HepG2 (cell line): ENCODE data around the gene HPRT1. TPM values are rescaled to one million over a fixed set of nuclear protein-coding genes. Genes with fewer than 3 reads are reported as not detected.

Experiments
- ATAC-seq: fragments of 200-7000 bp; cut with Tn5 transposase; 3 replicates; pipeline ENCODE4 v1.9.1; 2020; ENCODE audit warnings: mild to moderate bottlenecking, moderate library complexity
- BruUV-seq: library from RNA; stranded (reverse); fragments of 400-500 nt; replicated peaks from 2 replicates; lab custom pipeline; 2021; lab: Mats Ljungman, UMichigan
- CTCF ChIA-PET: fragments of 300-600 bp; formaldehyde crosslinking; extraction: SDS; loops from one replicate; lab custom pipeline; 2021; ENCODE audit warnings: low total read pairs, inconsistent platforms, low intra/inter-chr PET ratio; lab: Yijun Ruan, JAX
- POLR2A ChIA-PET: fragments of 350-600 bp; sonication (Branson Sonifier 250); formaldehyde crosslinking; loops from one replicate; lab custom pipeline; 2020; ENCODE audit warnings: antibody characterized with exemption, inconsistent platforms; lab: Yijun Ruan, JAX
- DNase-seq: peaks from one replicate; pipeline ENCODE4 v3.0.0-alpha.2; 2015; ENCODE audit warnings: low spot score
- FAIRE-seq: peaks from 3 replicates; lab custom pipeline; 2011; peaks lifted over from hg19 to GRCh38; lab: Jason Lieb, UNC
- H2AFZ ChIP-seq: one replicate; pipeline ENCODE4 v1.6.1; 2011; ENCODE audit warnings: low read length, inconsistent platforms
- H3K27ac ChIP-seq: fragments of 300-600 bp; 3 replicates; pipeline ENCODE4 v1.8.0; 2011; ENCODE audit warnings: mixed run types, mild to moderate bottlenecking, mixed read lengths, low read length, inconsistent platforms; ENCODE audit not compliant: insufficient read depth; ENCODE audit errors: extremely low read length
- H3K27me3 ChIP-seq, 2 experiments: fragments of 200-600 bp in 1 of 2; 2 replicates in 1 of 2; 3 replicates in 1 of 2; pipeline versions ENCODE4 v1.6.0 to v1.8.0; 2011; ENCODE audit warnings: low read length in 2 of 2, mild to moderate bottlenecking in 2 of 2, moderate library complexity in 2 of 2, inconsistent platforms in 1 of 2; ENCODE audit not compliant: insufficient read depth in 2 of 2, control insufficient read depth in 1 of 2
- H3K36me3 ChIP-seq, 2 experiments: fragments of 200-600 bp in 1 of 2; replicated peaks in 1 of 2; 2 replicates in 1 of 2; 3 replicates in 1 of 2; pipeline versions ENCODE4 v1.5.1 to v1.8.0; 2011; ENCODE audit warnings: low read length in 2 of 2, inconsistent platforms in 1 of 2; ENCODE audit not compliant: insufficient read depth in 2 of 2, control insufficient read depth in 1 of 2
- H3K4me1 ChIP-seq: 2 replicates; pipeline ENCODE4 v1.5.1; 2012; ENCODE audit warnings: low read length, inconsistent platforms; ENCODE audit not compliant: insufficient read depth
- H3K4me2 ChIP-seq: 2 replicates; pipeline ENCODE4 v1.6.0; 2011; ENCODE audit warnings: low read depth, low read length, inconsistent platforms
- H3K4me3 ChIP-seq, 3 experiments: fragments of 200-600 bp in 1 of 3; sonication (generic), shearing (Covaris generic) in 1 of 3; replicated peaks in 1 of 3; 2 replicates each; pipeline ENCODE4 v1.5.1; 2011 to 2016; ENCODE audit warnings: low read length in 3 of 3, inconsistent platforms in 2 of 3, low read depth in 2 of 3, mild to moderate bottlenecking in 2 of 3, control low read depth in 1 of 3, mixed read lengths in 1 of 3; ENCODE audit not compliant: insufficient read depth in 1 of 3
- H3K79me2 ChIP-seq: one replicate; pipeline ENCODE4 v1.6.1; 2011; ENCODE audit warnings: low read length, inconsistent platforms; ENCODE audit not compliant: insufficient read depth
- H3K9ac ChIP-seq: 2 replicates; pipeline ENCODE4 v1.6.0; 2011; ENCODE audit warnings: mild to moderate bottlenecking, low read depth, low read length, inconsistent platforms; ENCODE audit not compliant: insufficient read depth
- H3K9me3 ChIP-seq: 2 replicates; pipeline ENCODE4 v1.5.1; 2012; ENCODE audit warnings: mild to moderate bottlenecking, low read length
- H4K20me1 ChIP-seq: 2 replicates; pipeline ENCODE4 v1.6.0; 2011; ENCODE audit warnings: inconsistent platforms, mild to moderate bottlenecking, low read length, moderate library complexity; ENCODE audit not compliant: insufficient read depth
- HOXA7 ChIP-seq: sonication (generic); formaldehyde crosslinking; IDR thresholded peaks from 2 replicates; pipeline ENCODE4 v1.8.1; 2022; ENCODE audit warnings: mild to moderate bottlenecking, missing genetic modification reagents, moderate library complexity
- MLX ChIP-seq: IDR thresholded peaks from 2 replicates; pipeline ENCODE4 v1.6.1; 2016
- POGZ ChIP-seq: sonication (generic); formaldehyde crosslinking; IDR thresholded peaks from 2 replicates; pipeline ENCODE4 v1.4.0; 2020; ENCODE audit warnings: mild to moderate bottlenecking, missing genetic modification reagents
- SOX6 ChIP-seq, 2 experiments: fragments of 450-650 bp in 1 of 2; sonication (generic) in 1 of 2; formaldehyde crosslinking in 1 of 2; IDR thresholded peaks; 2 replicates each; pipeline versions ENCODE4 v1.4.0 to v1.6.1; 2017 to 2020; ENCODE audit warnings: antibody characterized with exemption in 1 of 2, mild to moderate bottlenecking in 1 of 2, missing genetic modification reagents in 1 of 2
- SRY ChIP-seq: sonication (generic); formaldehyde crosslinking; IDR thresholded peaks from 2 replicates; pipeline ENCODE4 v1.8.0; 2022; ENCODE audit warnings: mild to moderate bottlenecking, missing genetic modification reagents
- TBP ChIP-seq: sonication (generic); formaldehyde crosslinking; IDR thresholded peaks from 2 replicates; pipeline ENCODE4 v1.5.0; 2020; ENCODE audit warnings: missing genetic modification reagents
- TGIF2 ChIP-seq: IDR thresholded peaks from 2 replicates; pipeline ENCODE4 v1.6.1; 2016; ENCODE audit warnings: control low read depth, missing compliant biosample characterization
- ZBTB46 ChIP-seq: sonication (generic); formaldehyde crosslinking; IDR thresholded peaks from 2 replicates; pipeline ENCODE4 v1.4.0; 2020; ENCODE audit warnings: mild to moderate bottlenecking, missing genetic modification reagents, borderline replicate concordance
- ZBTB49 ChIP-seq: sonication (generic); formaldehyde crosslinking; IDR thresholded peaks from 2 replicates; pipeline ENCODE4 v1.4.0; 2020; ENCODE audit warnings: missing genetic modification reagents, borderline replicate concordance
- ZNF275 ChIP-seq: sonication (generic); formaldehyde crosslinking; IDR thresholded peaks from 2 replicates; pipeline ENCODE4 v1.8.0; 2022; ENCODE audit warnings: missing genetic modification reagents, mild to moderate bottlenecking, inconsistent platforms, borderline replicate concordance
- ZNF335 ChIP-seq: sonication (generic); formaldehyde crosslinking; IDR thresholded peaks from 2 replicates; pipeline ENCODE4 v1.4.0; 2020; ENCODE audit warnings: missing genetic modification reagents
- ZNF564 ChIP-seq: sonication (generic); formaldehyde crosslinking; IDR thresholded peaks from 2 replicates; pipeline ENCODE4 v1.8.1; 2023; ENCODE audit warnings: mild to moderate bottlenecking, missing genetic modification reagents
- ZNF841 ChIP-seq: sonication (generic); formaldehyde crosslinking; IDR thresholded peaks from 2 replicates; pipeline ENCODE4 v1.8.1; 2023; ENCODE audit warnings: missing genetic modification reagents, borderline replicate concordance
- WGBS: methylation state at CpG from one replicate; pipeline ENCODE4 v1.1.6; 2017; ENCODE audit warnings: low lambda C conversion rate; 5-methylcytosine and 5-hydroxymethylcytosine counted together
- in situ Hi-C: cut with HindIII; loops from 2 replicates; pipeline ENCODE4 v1.10.0; 2017; ENCODE audit warnings: low pct_unique_long_range_greater_than_20kb; ENCODE audit not compliant: extremely low pct_ligation_motif_present
- intact Hi-C: fragments of 100-400 bp; cut with micrococcal nuclease; formaldehyde crosslinking; loops from one replicate; pipeline ENCODE4 v1.10.0; 2022; ENCODE audit not compliant: unreplicated experiment
- polyA plus RNA-seq, 8 experiments: library from polyadenylated mRNA; depleted of rRNA in 3 of 8; stranded (reverse) in 7 of 8; unstranded in 1 of 8; fragments of >200 nt; fragmentation: Illumina TruSeq in 4 of 8; extraction: Trizol in 4 of 8; gene quantifications; 2 replicates each; pipeline versions ENCODE4 v1.2.1 to v1.2.3, GENCODE V29; 2011 to 2016; ENCODE audit warnings: low read depth in 4 of 8, missing spikeins in 1 of 8, mixed read lengths in 1 of 8; ENCODE audit not compliant: insufficient read depth in 1 of 8
- total RNA-seq, 5 experiments: library from RNA; depleted of rRNA; stranded (reverse); fragments of >200 nt; fragmentation: Illumina TruSeq; extraction: Trizol; gene quantifications; 2 replicates each; pipeline ENCODE4 v1.2.3, GENCODE V29; 2016; ENCODE audit warnings: low read depth in 1 of 5

The HPRT1 gene
- total and polyA plus RNA-seq, 2 of the 13 experiments (the other 11 are each of a cell fraction or from before 2014, with no cell fraction given): 4.6 to 25.2 TPM

GRCh38 chrX:134443461-134443860 lies 16.5 kb upstream of the HPRT1 start:
- H3K4me1 ChIP-seq: no peaks in the 10 kb centered on the region
- no peaks in the 10 kb centered on the region for H3K36me3 ChIP-seq
- intact Hi-C loops: no loop called here
- TF ChIP-seq MLX (CRISPR knock-in tag) (no peak), POGZ (CRISPR knock-in tag) (no peak), SRY (CRISPR knock-in tag) (no peak), ZNF564 (CRISPR knock-in tag) (no peak), ZNF275 (no peak), ZBTB49 (CRISPR knock-in tag) (no peak), TGIF2 (CRISPR knock-in tag) (no peak), TBP (CRISPR knock-in tag) (no peak), SOX6 (IDR thresholded peaks at IDR 0.05) (no peak), SOX6 (CRISPR knock-in tag; IDR thresholded peaks at IDR 0.05) (no peak), ZNF841 (CRISPR knock-in tag) (no peak), HOXA7 (no peak), ZBTB46 (CRISPR knock-in tag) (no peak), ZNF335 (no peak)
- TF ChIP-seq, all 625 proteins: peak for 0
- no peak overlapping the region for H3K9ac ChIP-seq
- H3K9me3 ChIP-seq: no peaks in the 10 kb centered on the region
- in situ Hi-C loops: no loop called here
- ChIA-PET CTCF (no interaction called here), POLR2A (no interaction called here)
- 59% methylated on average over 2 of the region's 2 CpGs for WGBS
- no peak overlapping the region for H3K27ac ChIP-seq
- H3K79me2 ChIP-seq: no peaks in the 10 kb centered on the region
- H3K4me3 ChIP-seq: no peak overlapping the region
- ATAC-seq: no peak
- no peak for FAIRE-seq
- no TSS peak for BruUV-seq
- H3K4me2 ChIP-seq: no peak overlapping the region
- H3K27me3 ChIP-seq: no peaks in the 10 kb centered on the region
- no peaks in the 10 kb centered on the region for H4K20me1 ChIP-seq
- no peak for DNase-seq
- H2AFZ ChIP-seq: no peak overlapping the region
